ENCODE results near the gene ZNF282. TPM values are rescaled to one million over a fixed set of nuclear protein-coding genes. Genes with fewer than 3 reads are reported as not detected.

The ZNF282 gene
- total and polyA plus RNA-seq, 9 of the 15 experiments (the other 6 are each of a cell fraction or from before 2014, with no cell fraction given): 0.76 to 58.6 (median 17.4) TPM

DNA sequence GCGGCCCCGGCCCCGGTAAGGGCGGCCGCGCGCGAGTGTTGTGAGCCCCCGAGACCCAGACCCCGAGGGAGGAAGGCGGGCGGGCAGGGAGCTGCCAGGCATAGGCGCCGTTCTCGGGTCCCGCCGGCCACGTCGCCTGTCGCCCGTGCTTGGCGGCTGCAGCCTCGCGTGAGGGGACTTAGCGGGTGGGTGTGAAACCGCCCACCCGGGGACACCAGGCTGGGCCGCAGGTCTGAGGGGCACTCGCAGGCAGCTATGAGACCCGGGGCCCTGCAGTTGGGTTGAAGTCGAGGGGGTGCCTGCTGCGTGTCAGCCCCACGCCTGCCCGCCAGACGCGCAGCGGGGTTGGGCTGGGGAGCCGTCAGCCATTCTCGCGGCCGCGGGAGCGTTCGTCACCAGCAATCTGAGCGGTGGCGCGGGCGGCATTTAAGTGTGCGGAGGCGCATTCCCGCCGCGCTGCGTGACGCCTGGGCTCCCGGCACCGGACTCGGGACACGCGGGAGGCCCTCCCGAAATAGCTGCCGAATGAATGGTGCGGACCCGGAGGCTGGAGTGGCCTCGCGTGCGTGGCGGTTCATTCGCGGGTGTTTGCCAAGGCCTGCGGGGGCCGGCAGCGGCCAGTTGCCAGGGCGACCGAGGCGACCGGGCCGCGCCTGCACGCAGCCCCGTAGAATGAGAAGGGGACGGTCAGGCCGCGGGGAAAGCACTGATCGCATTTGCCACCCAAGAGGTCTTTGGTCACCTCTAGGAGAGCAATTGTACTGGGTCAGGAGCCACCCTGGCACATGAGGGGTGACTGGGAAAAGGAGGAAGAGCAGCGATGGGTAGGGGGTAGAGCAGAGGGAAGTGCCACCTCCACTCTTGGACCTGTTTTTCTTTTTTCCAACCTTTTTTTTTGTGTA is 47.3 kb upstream of the ZNF282 start (continued):
- TF ChIP-seq, protein P1, sequence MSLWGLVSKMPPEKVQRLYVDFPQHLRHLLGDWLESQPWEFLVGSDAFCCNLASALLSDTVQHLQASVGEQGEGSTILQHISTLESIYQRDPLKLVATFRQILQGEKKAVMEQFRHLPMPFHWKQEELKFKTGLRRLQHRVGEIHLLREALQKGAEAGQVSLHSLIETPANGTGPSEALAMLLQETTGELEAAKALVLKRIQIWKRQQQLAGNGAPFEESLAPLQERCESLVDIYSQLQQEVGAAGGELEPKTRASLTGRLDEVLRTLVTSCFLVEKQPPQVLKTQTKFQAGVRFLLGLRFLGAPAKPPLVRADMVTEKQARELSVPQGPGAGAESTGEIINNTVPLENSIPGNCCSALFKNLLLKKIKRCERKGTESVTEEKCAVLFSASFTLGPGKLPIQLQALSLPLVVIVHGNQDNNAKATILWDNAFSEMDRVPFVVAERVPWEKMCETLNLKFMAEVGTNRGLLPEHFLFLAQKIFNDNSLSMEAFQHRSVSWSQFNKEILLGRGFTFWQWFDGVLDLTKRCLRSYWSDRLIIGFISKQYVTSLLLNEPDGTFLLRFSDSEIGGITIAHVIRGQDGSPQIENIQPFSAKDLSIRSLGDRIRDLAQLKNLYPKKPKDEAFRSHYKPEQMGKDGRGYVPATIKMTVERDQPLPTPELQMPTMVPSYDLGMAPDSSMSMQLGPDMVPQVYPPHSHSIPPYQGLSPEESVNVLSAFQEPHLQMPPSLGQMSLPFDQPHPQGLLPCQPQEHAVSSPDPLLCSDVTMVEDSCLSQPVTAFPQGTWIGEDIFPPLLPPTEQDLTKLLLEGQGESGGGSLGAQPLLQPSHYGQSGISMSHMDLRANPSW (CRISPR knock-in tag; IDR thresholded peaks at IDR 0.05): 0 out of 2 replicates have a peak, but pooled peaks have one; percentile 5
- peak; percentile 71 for TF ChIP-seq GABPB1 (CRISPR knock-in tag; IDR thresholded peaks at IDR 0.05)
- no peak for TF ChIP-seq MCM3 (IDR thresholded peaks at IDR 0.05)
- TF ChIP-seq KLF6 (CRISPR knock-in tag; IDR thresholded peaks at IDR 0.05; ENCODE audit: borderline replicate concordance): no peak
- TF ChIP-seq HBP1 (CRISPR knock-in tag; IDR thresholded peaks at IDR 0.05): no peak
- TF ChIP-seq SAP30 (IDR thresholded peaks at IDR 0.05; ENCODE audit: borderline replicate concordance, insufficient read depth, low read depth, low read length, poor library complexity, severe bottlenecking): peak; percentile 85
- TF ChIP-seq CBFA2T3 (IDR thresholded peaks at IDR 0.05): 0 out of 2 replicates have a peak, but pooled peaks have one; percentile 9
- TF ChIP-seq SMARCE1 (IDR thresholded peaks at IDR 0.05): peak; percentile 46; the same call in 1 of the 2 replicates
- TF ChIP-seq MCM5 (IDR thresholded peaks at IDR 0.05; ENCODE audit: low read depth): no peak
- TF ChIP-seq, protein P2, sequence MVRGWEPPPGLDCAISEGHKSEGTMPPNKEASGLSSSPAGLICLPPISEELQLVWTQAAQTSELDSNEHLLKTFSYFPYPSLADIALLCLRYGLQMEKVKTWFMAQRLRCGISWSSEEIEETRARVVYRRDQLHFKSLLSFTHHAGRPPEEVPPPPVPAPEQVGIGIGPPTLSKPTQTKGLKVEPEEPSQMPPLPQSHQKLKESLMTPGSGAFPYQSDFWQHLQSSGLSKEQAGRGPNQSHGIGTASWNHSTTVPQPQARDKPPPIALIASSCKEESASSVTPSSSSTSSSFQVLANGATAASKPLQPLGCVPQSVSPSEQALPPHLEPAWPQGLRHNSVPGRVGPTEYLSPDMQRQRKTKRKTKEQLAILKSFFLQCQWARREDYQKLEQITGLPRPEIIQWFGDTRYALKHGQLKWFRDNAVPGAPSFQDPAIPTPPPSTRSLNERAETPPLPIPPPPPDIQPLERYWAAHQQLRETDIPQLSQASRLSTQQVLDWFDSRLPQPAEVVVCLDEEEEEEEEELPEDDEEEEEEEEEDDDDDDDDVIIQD (CRISPR knock-in tag; IDR thresholded peaks at IDR 0.05): 0 out of 2 replicates have a peak, but pooled peaks have one; percentile 55
- TF ChIP-seq POLR2A (conservative IDR thresholded peaks at IDR 0.05): peak; percentile 51
- TF ChIP-seq ZNF318 (IDR thresholded peaks at IDR 0.05; ENCODE audit: borderline replicate concordance in 1 of 2, low read depth in 1 of 2): no peak
